GM12878 (cell line): ENCODE data around the gene STARD13. TPM values are rescaled to one million over a fixed set of nuclear protein-coding genes. Genes with fewer than 3 reads are reported as not detected.

Experiments
- BCL11A ChIP-seq: IDR thresholded peaks from 2 replicates; pipeline ENCODE4 v1.6.1; 2011; ENCODE audit warnings: low read depth, low read length
- BHLHE40 ChIP-seq, 2 experiments: fragments of 450-650 bp in 1 of 2; IDR thresholded peaks; 2 replicates each; pipeline ENCODE4 v1.6.1; 2011 to 2017; ENCODE audit warnings: low read depth in 2 of 2, borderline replicate concordance in 1 of 2, improper control_type of control experiment in 1 of 2, low read length in 1 of 2, mild to moderate bottlenecking in 1 of 2
- BMI1 ChIP-seq: fragments of 450-650 bp; IDR thresholded peaks from 2 replicates; pipeline ENCODE4 v1.6.1; 2016; ENCODE audit warnings: mild to moderate bottlenecking, moderate library complexity, borderline replicate concordance
- CBX3 ChIP-seq: fragments of 200-600 bp; sonication (generic); IDR thresholded peaks from 2 replicates; pipeline ENCODE4 v1.6.1; 2016; ENCODE audit warnings: low read depth, borderline replicate concordance
- CHD1 ChIP-seq: IDR thresholded peaks from 2 replicates; pipeline ENCODE4 v1.6.1; 2012; ENCODE audit warnings: low read depth, low read length, improper control_type of control experiment
- CHD4 ChIP-seq: fragments of 200-600 bp; sonication (generic); IDR thresholded peaks from 2 replicates; pipeline ENCODE4 v1.6.1; 2016; ENCODE audit warnings: mild to moderate bottlenecking
- CREM ChIP-seq: IDR thresholded peaks from 2 replicates; pipeline ENCODE4 v1.6.1; 2014; ENCODE audit warnings: antibody characterized with exemption, low read depth
- EGR1 ChIP-seq, 2 experiments: IDR thresholded peaks; 1 replicate in 1 of 2; 2 replicates in 1 of 2; pipeline ENCODE4 v1.6.1; 2011 to 2012; ENCODE audit warnings: low read depth in 2 of 2, low read length in 2 of 2, borderline replicate concordance in 1 of 2, mild to moderate bottlenecking in 1 of 2, moderate library complexity in 1 of 2
- GABPA ChIP-seq: IDR thresholded peaks from 2 replicates; pipeline ENCODE4 v1.6.1; 2014; ENCODE audit warnings: antibody characterized with exemption, low read depth, mild to moderate bottlenecking, inconsistent platforms
- JUNB ChIP-seq: IDR thresholded peaks from 2 replicates; pipeline ENCODE4 v1.6.1; 2016; ENCODE audit warnings: antibody characterized with exemption, mild to moderate bottlenecking
- MEF2B ChIP-seq: fragments of 450-650 bp; IDR thresholded peaks from 2 replicates; pipeline ENCODE4 v1.6.1; 2018; ENCODE audit warnings: mild to moderate bottlenecking, moderate library complexity; ENCODE audit not compliant: partially characterized antibody, poor library complexity, severe bottlenecking
- MTA2 ChIP-seq: fragments of 450-650 bp; IDR thresholded peaks from 2 replicates; pipeline ENCODE4 v1.6.1; 2016; ENCODE audit warnings: low read depth, mild to moderate bottlenecking, moderate library complexity
- MYB ChIP-seq: fragments of 150-350 bp; IDR thresholded peaks from 2 replicates; pipeline ENCODE4 v1.6.1; 2014; ENCODE audit warnings: mild to moderate bottlenecking, low read depth, low read length, borderline replicate concordance
- MYC ChIP-seq: IDR thresholded peaks from 2 replicates; pipeline ENCODE4 v1.6.1; 2011; ENCODE audit warnings: mild to moderate bottlenecking, low read length, moderate library complexity, inconsistent platforms; ENCODE audit not compliant: insufficient read depth, insufficient replicate concordance, insufficient read length, severe bottlenecking
- NBN ChIP-seq: fragments of 450-650 bp; IDR thresholded peaks from 2 replicates; pipeline ENCODE4 v1.6.1; 2016
- NR2C1 ChIP-seq: fragments of 450-650 bp; IDR thresholded peaks from 2 replicates; pipeline ENCODE4 v1.6.1; 2017; ENCODE audit warnings: antibody characterized with exemption, mild to moderate bottlenecking, moderate library complexity
- PAX8 ChIP-seq: fragments of 450-650 bp; IDR thresholded peaks from 2 replicates; pipeline ENCODE4 v1.6.1; 2017; ENCODE audit warnings: mild to moderate bottlenecking, moderate library complexity
- PKNOX1 ChIP-seq: fragments of 450-650 bp; IDR thresholded peaks from 2 replicates; pipeline ENCODE4 v1.6.1; 2016; ENCODE audit warnings: mild to moderate bottlenecking
- RBBP5 ChIP-seq: fragments of 200-600 bp; sonication (generic); conservative IDR thresholded peaks from 2 replicates; pipeline ENCODE4 v1.6.1; 2016
- REST ChIP-seq: IDR thresholded peaks from 2 replicates; pipeline ENCODE4 v1.6.1; 2012; ENCODE audit warnings: mild to moderate bottlenecking, low read depth, low read length
- RUNX3 ChIP-seq: IDR thresholded peaks from 2 replicates; pipeline ENCODE4 v1.6.1; 2012; ENCODE audit warnings: low read length, inconsistent platforms
- SIX5 ChIP-seq: IDR thresholded peaks from 2 replicates; pipeline ENCODE4 v1.6.1; 2011; ENCODE audit warnings: mild to moderate bottlenecking, low read depth, low read length, moderate library complexity; ENCODE audit not compliant: severe bottlenecking
- SMC3 ChIP-seq: IDR thresholded peaks from 2 replicates; pipeline ENCODE4 v1.6.1; 2011; ENCODE audit warnings: low read length, improper control_type of control experiment, borderline replicate concordance
- SUPT20H ChIP-seq: IDR thresholded peaks from 2 replicates; pipeline ENCODE4 v1.6.1; 2011; ENCODE audit warnings: low read depth, mild to moderate bottlenecking, low read length, moderate library complexity, borderline replicate concordance; ENCODE audit not compliant: control insufficient read depth
- WRNIP1 ChIP-seq: IDR thresholded peaks from 2 replicates; pipeline ENCODE4 v1.6.1; 2011; ENCODE audit warnings: low read depth, low read length, improper control_type of control experiment, borderline replicate concordance
- ZNF24 ChIP-seq: fragments of 450-650 bp; IDR thresholded peaks from 2 replicates; pipeline ENCODE4 v1.6.1; 2017; ENCODE audit warnings: antibody characterized with exemption, mild to moderate bottlenecking
- polyA plus RNA-seq, 11 experiments: library from polyadenylated mRNA; depleted of rRNA in 4 of 11; unstranded in 6 of 11; stranded (reverse) in 5 of 11; fragments of >200 nt; fragmentation: Nextera tagmentation in 4 of 11; fragmentation: Illumina TruSeq in 1 of 11; extraction: Ambion mirVana in 4 of 11; extraction: Trizol in 1 of 11; gene quantifications; 1 replicate in 1 of 11; 2 replicates in 10 of 11; pipeline versions ENCODE4 v1.2.1 to v1.2.3, GENCODE V29; 2011 to 2016; ENCODE audit warnings: inconsistent platforms in 2 of 11, missing spikeins in 2 of 11, low read depth in 1 of 11
- total RNA-seq, 4 experiments: library from RNA; depleted of rRNA in 3 of 4; stranded (reverse); fragments of >200 nt in 3 of 4; fragmentation: Illumina TruSeq in 1 of 4; extraction: Trizol in 1 of 4; gene quantifications; 2 replicates each; pipeline versions ENCODE4 v1.2.1 to v1.2.3, GENCODE V29; 2013 to 2021
- TF ChIP-seq, protein P1 (sequence below): IDR thresholded peaks from 2 replicates; pipeline ENCODE4 v1.6.1; 2011; ENCODE audit warnings: low read depth, mild to moderate bottlenecking, low read length, moderate library complexity, borderline replicate concordance; ENCODE audit errors: extremely low read depth

The STARD13 gene
- total and polyA plus RNA-seq, 10 of the 15 experiments (the other 5 are each of a cell fraction or from before 2014, with no cell fraction given), result 4.0 to 41.6 (median 10.1) TPM

DNA sequence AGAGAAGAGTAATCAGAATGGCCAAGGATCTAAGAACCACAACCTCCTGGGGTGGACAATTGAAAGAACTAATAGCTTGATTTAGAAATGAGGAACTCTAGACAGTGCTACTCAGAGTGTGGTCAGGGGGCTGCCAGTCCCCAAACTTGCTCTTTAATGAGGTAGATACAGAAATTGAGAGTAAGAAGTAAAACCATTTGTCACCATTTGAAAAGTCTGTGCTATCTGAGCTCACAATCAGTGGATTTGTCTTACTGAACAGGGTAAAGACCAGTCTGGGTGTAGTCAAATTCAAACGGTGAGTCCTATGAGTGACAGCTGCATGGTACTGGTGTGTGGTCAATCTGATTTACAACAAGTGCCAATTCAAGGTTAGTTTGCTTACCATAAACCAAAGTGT lies 150.5 kb downstream of the STARD13 start (continued):
- TF ChIP-seq PAX8 (no peak), REST (no peak), PKNOX1 (peak; percentile 95), MYC (no peak), CREM (0 out of 2 replicates have a peak, but pooled peaks have one; percentile 11), MTA2 (peak; percentile 80), EGR1 (IDR thresholded peaks at IDR 0.05; ENCODE audit: borderline replicate concordance in 1 of 2, low read depth in 2 of 2, low read length in 2 of 2) (no peak), CHD4 (no peak), GABPA (no peak), SUPT20H (no peak), SIX5 (no peak), NBN (no peak), JUNB (no peak), ZNF24 (no peak), SMC3 (no peak), CBX3 (no peak), BCL11A (peak; percentile 77), MEF2B (no peak), RBBP5 (no peak), CHD1 (no peak), MYB (no peak), BMI1 (no peak), RUNX3 (peak; percentile 66; the same call in 1 of the 2 replicates), BHLHE40 (IDR thresholded peaks at IDR 0.05; ENCODE audit: borderline replicate concordance in 1 of 2, low read depth in 2 of 2, low read length in 1 of 2) (no peak), NR2C1 (no peak), WRNIP1 (no peak)
- TF ChIP-seq, protein P1, sequence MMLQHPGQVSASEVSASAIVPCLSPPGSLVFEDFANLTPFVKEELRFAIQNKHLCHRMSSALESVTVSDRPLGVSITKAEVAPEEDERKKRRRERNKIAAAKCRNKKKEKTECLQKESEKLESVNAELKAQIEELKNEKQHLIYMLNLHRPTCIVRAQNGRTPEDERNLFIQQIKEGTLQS, result no peak
